Stomach (tissue), 9 donors: ENCODE results near the gene OSBP2. TPM values are rescaled to one million over a fixed set of nuclear protein-coding genes. Genes with fewer than 3 reads are reported as not detected.
A peak's percentile ranks its signal among the peaks of the same experiment; 100 is the strongest.

ENCODE experiments used
- DNase-seq, 2 donors: peaks; one replicate each; pipeline versions ENCODE4 v3.0.0 to v3.0.0-alpha.2; 2013 to 2019
- H3K27ac ChIP-seq, 5 donors: fragments of 200-600 bp in 4 of 5; sonication (generic) in 4 of 5; one replicate each; pipeline ENCODE4 v1.5.1; 2013 to 2019; ENCODE audit warnings: mild to moderate bottlenecking in 1 of 5, moderate library complexity in 1 of 5
- H3K27me3 ChIP-seq, 3 donors: fragments of 200-600 bp; sonication (generic); one replicate each; pipeline ENCODE4 v1.5.1; 2017 to 2019; ENCODE audit warnings: mixed run types in 1 of 3
- H3K36me3 ChIP-seq, 4 donors: fragments of 200-600 bp; sonication (generic); 1 replicate in 3 of 4; 2 replicates in 1 of 4; pipeline ENCODE4 v1.5.1; 2016 to 2019
- H3K4me1 ChIP-seq, 4 donors: fragments of 200-600 bp; sonication (generic); one replicate each; pipeline ENCODE4 v1.5.1; 2016 to 2019
- H3K4me3 ChIP-seq, 4 donors: fragments of 200-600 bp; sonication (generic) in 3 of 4; one replicate each; pipeline ENCODE4 v1.5.1; 2016 to 2019; ENCODE audit warnings: mild to moderate bottlenecking in 1 of 4
- H3K9me3 ChIP-seq, 4 donors: fragments of 200-600 bp; sonication (generic); one replicate each; pipeline ENCODE4 v1.5.1; 2016 to 2019
- EP300 ChIP-seq: sonication (generic); formaldehyde crosslinking; IDR thresholded peaks from one replicate; pipeline ENCODE4 v1.6.1; 2017; ENCODE audit warnings: antibody characterized with exemption
- POLR2A ChIP-seq, 4 donors: fragments of 450-650 bp; IDR thresholded peaks; one replicate each; pipeline ENCODE4 v1.6.1; 2016; ENCODE audit warnings: antibody characterized with exemption in 4 of 4, control low read depth in 2 of 4, mild to moderate bottlenecking in 1 of 4, moderate library complexity in 1 of 4
- POLR2AphosphoS5 ChIP-seq, 3 donors: sonication (generic); formaldehyde crosslinking; IDR thresholded peaks; one replicate each; pipeline ENCODE4 v1.6.1; 2016; ENCODE audit warnings: antibody characterized with exemption in 3 of 3
- WGBS, 5 donors: extraction: QIAGEN DNeasy Blood & Tissue Kit in 3 of 5; methylation state at CpG; one replicate each; pipeline versions ENCODE4 v1.1.5 to v1.1.7; 2013 to 2018; 5-methylcytosine and 5-hydroxymethylcytosine counted together
- intact Hi-C: fragments of 100-400 bp; cut with DNase I; formaldehyde crosslinking; loops from one replicate; pipeline ENCODE4 v1.15.1; 2023; ENCODE audit warnings: low total_unique reads
- polyA plus RNA-seq, 3 donors: library from polyadenylated mRNA; stranded (reverse); fragments of 200-250 nt; gene quantifications; one replicate each; pipeline ENCODE4 v1.2.3, GENCODE V29; 2013
- total RNA-seq, 5 donors: library from RNA; depleted of rRNA; stranded (reverse); fragments of >200 nt; gene quantifications; one replicate each; pipeline versions ENCODE4 v1.1.0 to v1.2.3, GENCODE V29; 2014 to 2016
- TF ChIP-seq, protein P1 (sequence below), 7 experiments: fragments of 450-650 bp in 4 of 7; fragments of 200-600 bp in 3 of 7; sonication (generic) in 3 of 7; IDR thresholded peaks; one replicate each; pipeline ENCODE4 v1.5.1; 2016 to 2019; ENCODE audit warnings: antibody characterized with exemption in 7 of 7, control low read depth in 2 of 7, mild to moderate bottlenecking in 1 of 7
- donor health status: healthy with polysubstance abuse.
- donor health status: Bipolar disorder and iron deficiency.
- donor health status: healthy.

The OSBP2 gene
- total and polyA plus RNA-seq, 8 donors = 0.58 to 9.5 (median 1.8) TPM; not detected in 1

GRCh38 chr22:30753701-30754100 lies 59.0 kb downstream of the OSBP2 start:
- 57 to 82% (median 74%) methylated on average over 2 of the region's 2 CpGs for WGBS, 5 donors
- H3K4me3 ChIP-seq = no peak overlapping the region
- no peaks in the 10 kb centered on the region for H3K9me3 ChIP-seq
- DNase-seq = no peak
- no peaks in the 10 kb centered on the region for H3K27me3 ChIP-seq
- H3K36me3 ChIP-seq = no peaks in the 10 kb centered on the region
- H3K27ac ChIP-seq = no peak overlapping the region
- H3K4me1 ChIP-seq = no peaks in the 10 kb centered on the region
- TF ChIP-seq, protein P1, sequence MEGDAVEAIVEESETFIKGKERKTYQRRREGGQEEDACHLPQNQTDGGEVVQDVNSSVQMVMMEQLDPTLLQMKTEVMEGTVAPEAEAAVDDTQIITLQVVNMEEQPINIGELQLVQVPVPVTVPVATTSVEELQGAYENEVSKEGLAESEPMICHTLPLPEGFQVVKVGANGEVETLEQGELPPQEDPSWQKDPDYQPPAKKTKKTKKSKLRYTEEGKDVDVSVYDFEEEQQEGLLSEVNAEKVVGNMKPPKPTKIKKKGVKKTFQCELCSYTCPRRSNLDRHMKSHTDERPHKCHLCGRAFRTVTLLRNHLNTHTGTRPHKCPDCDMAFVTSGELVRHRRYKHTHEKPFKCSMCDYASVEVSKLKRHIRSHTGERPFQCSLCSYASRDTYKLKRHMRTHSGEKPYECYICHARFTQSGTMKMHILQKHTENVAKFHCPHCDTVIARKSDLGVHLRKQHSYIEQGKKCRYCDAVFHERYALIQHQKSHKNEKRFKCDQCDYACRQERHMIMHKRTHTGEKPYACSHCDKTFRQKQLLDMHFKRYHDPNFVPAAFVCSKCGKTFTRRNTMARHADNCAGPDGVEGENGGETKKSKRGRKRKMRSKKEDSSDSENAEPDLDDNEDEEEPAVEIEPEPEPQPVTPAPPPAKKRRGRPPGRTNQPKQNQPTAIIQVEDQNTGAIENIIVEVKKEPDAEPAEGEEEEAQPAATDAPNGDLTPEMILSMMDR (IDR thresholded peaks at IDR 0.05) = no peak
- no peak for TF ChIP-seq EP300
- TF ChIP-seq POLR2A (IDR thresholded peaks at IDR 0.05) = no peak
- no peak for TF ChIP-seq POLR2AphosphoS5 (IDR thresholded peaks at IDR 0.05)
- intact Hi-C loops = loop anchor here (5.0 kb wide), 1 partner anchor 121 kb away; no protein-coding TSS in a partner anchor

DNA sequence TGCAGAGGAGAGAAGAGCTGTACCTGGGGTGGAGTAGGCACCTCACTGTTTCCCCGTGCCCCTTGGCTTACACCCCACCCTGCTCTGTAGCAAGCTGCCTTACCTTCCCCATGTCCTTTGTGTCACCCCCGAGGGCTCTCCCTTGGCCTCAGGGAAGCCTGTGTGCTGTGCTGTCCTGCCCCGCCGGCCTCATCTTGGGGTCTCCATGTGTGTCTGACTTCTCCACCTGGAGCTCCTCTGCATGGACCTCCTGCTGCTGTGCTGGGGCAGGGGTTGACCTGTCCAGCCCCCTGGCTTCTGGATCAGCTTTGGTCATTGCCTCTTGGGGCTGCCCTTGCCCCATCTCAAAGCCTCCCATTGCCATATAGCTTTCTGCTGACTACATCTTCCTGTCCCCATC lies 59.8 kb downstream of the OSBP2 start:
- H3K36me3 ChIP-seq = no peaks in the 10 kb centered on the region
- WGBS, 5 donors = 94 to 98% (median 96%) methylated on average over 2 to 4 of the region's 4 CpGs
- intact Hi-C loops = loop anchor here (5.0 kb wide), 1 partner anchor 122 kb away; no protein-coding TSS in a partner anchor
- H3K27ac ChIP-seq = no peak overlapping the region
- H3K9me3 ChIP-seq = no peaks in the 10 kb centered on the region
- DNase-seq = no peak
- no peak overlapping the region for H3K4me3 ChIP-seq
- no peaks in the 10 kb centered on the region for H3K4me1 ChIP-seq
- TF ChIP-seq POLR2A (IDR thresholded peaks at IDR 0.05) = no peak
- no peak for TF ChIP-seq EP300
- no peak for TF ChIP-seq POLR2AphosphoS5 (IDR thresholded peaks at IDR 0.05)
- TF ChIP-seq, protein P1 (IDR thresholded peaks at IDR 0.05) = no peak
- no peaks in the 10 kb centered on the region for H3K27me3 ChIP-seq

GRCh38 chr22:30754971-30755758 lies 60.5 kb downstream of the OSBP2 start:
- Histone ChIP-seq H3K4me1 (no peaks in the 10 kb centered on the region), H3K27ac (no peak overlapping the region), H3K4me3 (no peak overlapping the region), H3K36me3 (no peaks in the 10 kb centered on the region), H3K27me3 (no peaks in the 10 kb centered on the region), H3K9me3 (no peaks in the 10 kb centered on the region)
- peak; percentile 62 to 88 for DNase-seq
- 54 to 61% (median 58%) methylated on average over 8 of the region's 8 CpGs for WGBS, 5 donors
- TF ChIP-seq POLR2AphosphoS5 (IDR thresholded peaks at IDR 0.05) = peak in 1 of 3 donors; percentile 47
- TF ChIP-seq, protein P1 (IDR thresholded peaks at IDR 0.05) = peak in 5 of 7 experiments; percentile 50 to 72 (median 68)
- no peak for TF ChIP-seq POLR2A (IDR thresholded peaks at IDR 0.05)
- intact Hi-C loops = loop anchor here (5.0 kb wide), 1 partner anchor 123 kb away; no protein-coding TSS in a partner anchor

DNA sequence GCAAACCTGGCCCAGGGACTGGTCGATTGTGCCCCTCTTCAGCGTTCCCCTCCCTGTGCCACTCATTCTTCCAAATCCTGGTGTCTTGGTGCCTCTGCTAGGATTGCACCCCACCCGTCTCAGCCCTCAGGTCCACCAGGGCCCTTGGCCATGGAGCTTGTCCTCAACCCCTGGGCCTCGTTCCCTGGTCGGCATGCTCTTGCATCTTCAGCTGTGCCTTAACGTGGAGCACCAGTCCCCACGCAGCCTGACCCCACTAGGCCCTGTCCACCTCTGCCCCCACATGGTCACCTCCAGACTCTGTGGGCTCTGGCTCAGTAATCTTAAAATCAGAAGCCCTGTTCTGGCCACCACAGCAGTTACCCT lies 61.1 kb downstream of the OSBP2 start:
- no peak for DNase-seq
- Histone ChIP-seq H3K9me3 (no peaks in the 10 kb centered on the region), H3K36me3 (no peaks in the 10 kb centered on the region), H3K27me3 (no peaks in the 10 kb centered on the region), H3K4me3 (no peak overlapping the region), H3K4me1 (no peaks in the 10 kb centered on the region), H3K27ac (no peak overlapping the region)
- WGBS, 5 donors = 86 to 94% (median 92%) methylated on average over 7 of the region's 7 CpGs
- intact Hi-C loops = no loop called here
- TF ChIP-seq POLR2A (IDR thresholded peaks at IDR 0.05) (no peak), POLR2AphosphoS5 (IDR thresholded peaks at IDR 0.05) (no peak)
- TF ChIP-seq, protein P1 (IDR thresholded peaks at IDR 0.05) = peak in 2 of 7 experiments; percentile 1 to 4
